Natural killer cell (primary cell): Measurements from ENCODE around the gene UGT1A5. TPM values are rescaled to one million over a fixed set of nuclear protein-coding genes. Genes with fewer than 3 reads are reported as not detected.

Experiments
- ATAC-seq, 3 donors: fragments of 150-1000 bp in 2 of 3; fragments of 200-7000 bp in 1 of 3; cut with Tn5 transposase; 1 replicate in 1 of 3; 2 replicates in 2 of 3; pipeline ENCODE4 v1.10.0; 2021; ENCODE audit warnings: mild to moderate bottlenecking in 2 of 3, moderate library complexity in 2 of 3
- DNase-seq, 2 donors: peaks; one replicate each; pipeline versions ENCODE4 v3.0.0 to v3.0.0-alpha.2; 2013 to 2021; ENCODE audit warnings: mixed read lengths in 1 of 2
- H3K27ac ChIP-seq: one replicate; pipeline ENCODE4 v1.5.1; 2013; ENCODE audit warnings: mild to moderate bottlenecking, low read length
- H3K27me3 ChIP-seq: one replicate; pipeline ENCODE4 v1.6.1; 2013; ENCODE audit warnings: low read length; ENCODE audit not compliant: control insufficient read depth, insufficient read depth
- H3K36me3 ChIP-seq: one replicate; pipeline ENCODE4 v1.6.1; 2013; ENCODE audit warnings: low read length; ENCODE audit not compliant: control insufficient read depth, insufficient read depth
- H3K4me1 ChIP-seq: one replicate; pipeline ENCODE4 v1.6.1; 2013; ENCODE audit warnings: low read length; ENCODE audit not compliant: control insufficient read depth, insufficient read depth
- H3K4me3 ChIP-seq: one replicate; pipeline ENCODE4 v1.5.1; 2013; ENCODE audit warnings: low read length
- H3K9me3 ChIP-seq: one replicate; pipeline ENCODE4 v1.6.1; 2013; ENCODE audit warnings: low read length; ENCODE audit not compliant: control insufficient read depth, insufficient read depth
- H3K27ac Mint-ChIP-seq, 2 donors: one replicate each; pipeline ENCODE4 v1.8.0; 2022; ENCODE audit warnings: mild to moderate bottlenecking in 2 of 2, mixed read lengths in 2 of 2, moderate library complexity in 1 of 2
- H3K27me3 Mint-ChIP-seq, 2 donors: one replicate each; pipeline ENCODE4 v1.8.0; 2022; ENCODE audit warnings: low read depth in 2 of 2, mixed read lengths in 2 of 2
- H3K36me3 Mint-ChIP-seq: one replicate; pipeline ENCODE4 v1.8.0; 2022; ENCODE audit warnings: mixed read lengths
- H3K4me1 Mint-ChIP-seq, 2 donors: one replicate each; pipeline ENCODE4 v1.8.0; 2022; ENCODE audit warnings: mixed read lengths in 2 of 2
- H3K4me3 Mint-ChIP-seq: one replicate; pipeline ENCODE4 v1.8.0; 2022; ENCODE audit warnings: mild to moderate bottlenecking, moderate library complexity, mixed read lengths
- H3K9me3 Mint-ChIP-seq, 2 donors: one replicate each; pipeline ENCODE4 v1.8.0; 2022; ENCODE audit warnings: mixed read lengths in 2 of 2
- WGBS: methylation state at CpG from one replicate; pipeline ENCODE4 v1.1.7; 2013; ENCODE audit warnings: missing lambda C conversion rate; ENCODE audit not compliant: insufficient coverage; 5-methylcytosine and 5-hydroxymethylcytosine counted together
- intact Hi-C: fragments of 100-400 bp; cut with micrococcal nuclease; formaldehyde crosslinking; loops from one replicate; pipeline ENCODE4 v1.14.2; 2022
- total RNA-seq, 4 donors: library from RNA; stranded (reverse); fragments of 120-200 nt in 1 of 4; gene quantifications; one replicate each; pipeline versions ENCODE4 v1.2.3 to v1.2.4, GENCODE V29; 2013 to 2022
- TF ChIP-seq, protein P1 (sequence below): fragments of 200-600 bp; IDR thresholded peaks from one replicate; pipeline ENCODE4 v1.8.0; 2022; ENCODE audit warnings: antibody characterized with exemption

Gene UGT1A5
- total RNA-seq, 3 donors from 2014 or later (not counting 1 experiment from before 2014, with no cell fraction given), result not detected

DNA sequence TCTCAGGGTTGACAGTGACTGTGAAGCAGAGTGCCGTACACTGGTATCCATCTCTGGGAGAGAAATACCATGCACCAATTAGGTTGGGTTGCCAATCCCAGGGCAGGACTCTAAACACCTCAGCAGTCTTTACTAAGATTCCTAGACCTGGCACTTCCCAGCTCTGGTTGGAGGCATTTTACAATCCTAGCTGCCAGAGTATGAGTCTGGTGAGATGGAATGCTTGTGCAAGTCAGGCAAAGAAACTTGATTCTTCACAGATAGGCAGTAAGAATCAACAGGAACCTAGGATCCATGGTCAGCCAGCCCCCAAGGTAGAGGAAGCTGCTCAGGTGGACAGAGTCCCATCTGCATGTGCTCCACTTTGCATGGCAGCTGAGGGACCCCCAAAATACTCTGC lies 6.0 kb upstream of the UGT1A5 start:
- Histone ChIP-seq H3K27me3 (no peaks in the 10 kb centered on the region), H3K27ac (no peak overlapping the region), H3K4me1 (no peaks in the 10 kb centered on the region), H3K9me3 (no peaks in the 10 kb centered on the region), H3K4me3 (no peak overlapping the region), H3K36me3 (no peaks in the 10 kb centered on the region)
- no peak for ATAC-seq
- intact Hi-C loops, result no loop called here
- H3K27ac Mint-ChIP-seq, result no peak overlapping the region
- H3K4me3 Mint-ChIP-seq, result no peak overlapping the region
- DNase-seq, result no peak
- peaks cover 6% of the 10 kb centered on the region for H3K36me3 Mint-ChIP-seq
- peaks cover 18 to 21% of the 10 kb centered on the region in 2 donors for H3K27me3 Mint-ChIP-seq
- no peaks in the 10 kb centered on the region for H3K9me3 Mint-ChIP-seq
- no peaks in the 10 kb centered on the region for H3K4me1 Mint-ChIP-seq
- TF ChIP-seq, protein P1, sequence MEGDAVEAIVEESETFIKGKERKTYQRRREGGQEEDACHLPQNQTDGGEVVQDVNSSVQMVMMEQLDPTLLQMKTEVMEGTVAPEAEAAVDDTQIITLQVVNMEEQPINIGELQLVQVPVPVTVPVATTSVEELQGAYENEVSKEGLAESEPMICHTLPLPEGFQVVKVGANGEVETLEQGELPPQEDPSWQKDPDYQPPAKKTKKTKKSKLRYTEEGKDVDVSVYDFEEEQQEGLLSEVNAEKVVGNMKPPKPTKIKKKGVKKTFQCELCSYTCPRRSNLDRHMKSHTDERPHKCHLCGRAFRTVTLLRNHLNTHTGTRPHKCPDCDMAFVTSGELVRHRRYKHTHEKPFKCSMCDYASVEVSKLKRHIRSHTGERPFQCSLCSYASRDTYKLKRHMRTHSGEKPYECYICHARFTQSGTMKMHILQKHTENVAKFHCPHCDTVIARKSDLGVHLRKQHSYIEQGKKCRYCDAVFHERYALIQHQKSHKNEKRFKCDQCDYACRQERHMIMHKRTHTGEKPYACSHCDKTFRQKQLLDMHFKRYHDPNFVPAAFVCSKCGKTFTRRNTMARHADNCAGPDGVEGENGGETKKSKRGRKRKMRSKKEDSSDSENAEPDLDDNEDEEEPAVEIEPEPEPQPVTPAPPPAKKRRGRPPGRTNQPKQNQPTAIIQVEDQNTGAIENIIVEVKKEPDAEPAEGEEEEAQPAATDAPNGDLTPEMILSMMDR, result no peak
- WGBS, result 100% methylated on average over 1 of the region's 1 CpG

DNA sequence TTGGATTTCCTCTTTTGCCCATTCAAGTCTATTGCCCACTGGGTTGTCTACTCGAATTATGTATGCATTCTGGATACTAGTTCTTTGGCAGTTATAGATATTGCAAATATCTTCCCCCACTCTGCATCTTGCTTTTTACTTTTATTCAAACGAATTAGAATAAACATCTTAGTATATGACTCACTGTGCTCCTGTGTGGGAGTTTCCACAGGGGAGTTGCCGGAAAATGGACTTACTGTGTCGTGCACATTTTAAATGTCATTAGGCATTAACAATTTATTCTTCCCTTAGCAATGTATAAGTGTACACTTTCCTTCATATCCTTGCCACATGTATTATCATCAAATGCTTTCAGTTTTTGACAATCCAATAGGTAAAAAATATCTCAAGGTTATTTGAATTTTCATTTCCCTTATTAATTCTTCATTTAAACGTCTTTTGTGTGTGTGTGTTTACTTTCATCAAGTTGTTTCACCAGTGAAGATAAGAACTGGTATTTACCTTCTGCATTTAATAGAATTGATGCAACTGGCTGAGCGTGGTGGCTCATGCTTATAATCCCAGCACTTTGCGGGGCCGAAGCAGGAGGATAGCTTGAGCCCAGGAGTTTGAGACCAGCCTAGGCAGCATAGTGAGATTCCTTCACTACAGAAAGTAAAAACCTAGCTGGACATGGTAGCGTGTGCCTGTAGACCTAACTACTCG lies 4.6 kb upstream of the UGT1A5 start:
- no peaks in the 10 kb centered on the region for H3K36me3 ChIP-seq
- Mint-ChIP-seq H3K27ac (no peak overlapping the region), H3K27me3 (peaks cover 23 to 30% of the 10 kb centered on the region in 2 donors), H3K36me3 (peaks cover 6% of the 10 kb centered on the region), H3K4me1 (no peaks in the 10 kb centered on the region), H3K4me3 (no peak overlapping the region), H3K9me3 (no peaks in the 10 kb centered on the region)
- no peak overlapping the region for H3K27ac ChIP-seq
- no peaks in the 10 kb centered on the region for H3K4me1 ChIP-seq
- no peak overlapping the region for H3K4me3 ChIP-seq
- WGBS, result 95% methylated on average over 5 of the region's 10 CpGs
- H3K9me3 ChIP-seq, result no peaks in the 10 kb centered on the region
- no peak for ATAC-seq
- TF ChIP-seq, protein P1, result no peak
- H3K27me3 ChIP-seq, result no peaks in the 10 kb centered on the region
- DNase-seq, result no peak
- intact Hi-C loops, result no loop called here

DNA sequence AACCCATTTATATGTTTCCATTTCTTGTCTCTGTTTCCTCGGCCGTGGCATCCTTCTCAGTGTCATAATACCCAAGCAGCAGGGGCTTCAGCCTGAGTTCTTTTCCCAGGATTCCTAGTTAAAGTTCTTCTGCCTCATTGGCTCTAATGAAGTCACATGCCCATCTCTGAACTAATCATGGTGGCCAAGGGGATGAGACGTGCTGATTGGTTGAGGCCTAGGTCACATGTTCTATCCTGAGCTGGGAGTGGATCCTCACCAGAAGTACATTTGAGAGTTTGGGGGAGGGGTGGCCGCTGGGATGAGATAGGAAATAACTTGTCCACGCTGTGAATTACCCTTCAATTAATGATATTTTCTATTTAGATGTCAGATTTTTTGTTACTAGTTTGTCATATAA lies 3.8 kb upstream of the UGT1A5 start:
- TF ChIP-seq, protein P1, result no peak
- no peaks in the 10 kb centered on the region for H3K4me1 Mint-ChIP-seq
- H3K36me3 ChIP-seq, result no peaks in the 10 kb centered on the region
- H3K4me3 ChIP-seq, result no peak overlapping the region
- H3K27me3 Mint-ChIP-seq, result peaks cover 28 to 33% of the 10 kb centered on the region in 2 donors
- H3K4me3 Mint-ChIP-seq, result no peak overlapping the region
- H3K27ac ChIP-seq, result no peak overlapping the region
- no peaks in the 10 kb centered on the region for H3K4me1 ChIP-seq
- no peaks in the 10 kb centered on the region for H3K9me3 Mint-ChIP-seq
- H3K9me3 ChIP-seq, result no peaks in the 10 kb centered on the region
- 91% methylated on average over 3 of the region's 5 CpGs for WGBS
- H3K36me3 Mint-ChIP-seq, result peaks cover 5% of the 10 kb centered on the region
- DNase-seq (no peak), ATAC-seq (no peak)
- H3K27ac Mint-ChIP-seq, result no peak overlapping the region
- intact Hi-C loops, result no loop called here
- H3K27me3 ChIP-seq, result no peaks in the 10 kb centered on the region
